GM23338 (cell line): Measurements from ENCODE around the gene ARCN1. TPM values are rescaled to one million over a fixed set of nuclear protein-coding genes. Genes with fewer than 3 reads are reported as not detected.

Experiments used
- ATAC-seq: fragments of 200-7000 bp; cut with Tn5 transposase; 3 replicates; pipeline ENCODE4 v1.9.1; 2020
- DNase-seq: peaks from one replicate; pipeline ENCODE4 v3.0.0-alpha.2; 2015; ENCODE audit warnings: low spot score
- H2AFZ ChIP-seq: fragments of 200-600 bp; sonication (generic); 2 replicates; pipeline ENCODE4 v1.8.0; 2016; ENCODE audit warnings: antibody characterized with exemption, mild to moderate bottlenecking, moderate library complexity
- H3F3A ChIP-seq: fragments of 200-600 bp; sonication (generic); replicated peaks from 2 replicates; pipeline ENCODE4 v1.8.0; 2017; ENCODE audit warnings: antibody characterized with exemption, mixed run types, low read depth
- H3K27ac ChIP-seq: fragments of 200-600 bp; sonication (generic); 2 replicates; pipeline ENCODE4 v1.6.1; 2016; ENCODE audit warnings: low read depth
- H3K27me3 ChIP-seq: fragments of 200-600 bp; sonication (generic); 2 replicates; pipeline ENCODE4 v1.8.0; 2016; ENCODE audit warnings: mild to moderate bottlenecking, mixed run types, moderate library complexity; ENCODE audit not compliant: insufficient read depth
- H3K36me3 ChIP-seq: fragments of 200-600 bp; sonication (generic); 2 replicates; pipeline ENCODE4 v1.8.0; 2016; ENCODE audit warnings: mild to moderate bottlenecking; ENCODE audit not compliant: insufficient read depth
- H3K4me1 ChIP-seq: fragments of 200-600 bp; sonication (generic); 2 replicates; pipeline ENCODE4 v1.8.0; 2016; ENCODE audit warnings: mild to moderate bottlenecking, moderate library complexity; ENCODE audit not compliant: insufficient read depth
- H3K4me2 ChIP-seq: fragments of 200-600 bp; sonication (generic); 2 replicates; pipeline ENCODE4 v1.7.1; 2017; ENCODE audit warnings: mixed run types
- H3K4me3 ChIP-seq: fragments of 200-600 bp; sonication (generic); 2 replicates; pipeline ENCODE4 v1.6.1; 2016; ENCODE audit warnings: mixed run types
- H3K79me2 ChIP-seq: fragments of 200-600 bp; sonication (generic); replicated peaks from 2 replicates; pipeline ENCODE4 v1.8.0; 2017; ENCODE audit warnings: mild to moderate bottlenecking; ENCODE audit not compliant: insufficient read depth
- H3K9me2 ChIP-seq: fragments of 200-600 bp; sonication (generic); 2 replicates; pipeline ENCODE4 v1.8.0; 2017; ENCODE audit not compliant: insufficient read depth
- H4K20me1 ChIP-seq: fragments of 200-600 bp; sonication (generic); replicated peaks from 2 replicates; pipeline ENCODE4 v1.8.0; 2017; ENCODE audit warnings: mild to moderate bottlenecking; ENCODE audit not compliant: insufficient read depth
- H3K27ac Mint-ChIP-seq: 2 replicates; pipeline ENCODE4 v1.8.0; 2020; ENCODE audit warnings: inconsistent platforms, mild to moderate bottlenecking, moderate library complexity, mixed read lengths
- H3K27me3 Mint-ChIP-seq: 3 replicates; pipeline ENCODE4 v1.8.0; 2022; ENCODE audit warnings: low read depth, mild to moderate bottlenecking, moderate library complexity, mixed read lengths, inconsistent platforms; ENCODE audit not compliant: insufficient read depth, poor library complexity
- H3K36me3 Mint-ChIP-seq: 3 replicates; pipeline ENCODE4 v1.8.0; 2021; ENCODE audit warnings: low read depth, mild to moderate bottlenecking, inconsistent platforms, moderate library complexity, mixed read lengths
- H3K4me1 Mint-ChIP-seq: 3 replicates; pipeline ENCODE4 v1.8.0; 2020; ENCODE audit warnings: mild to moderate bottlenecking, inconsistent platforms, mixed read lengths
- H3K4me3 Mint-ChIP-seq: 3 replicates; pipeline ENCODE4 v1.8.0; 2021; ENCODE audit warnings: moderate library complexity, mild to moderate bottlenecking, inconsistent platforms, mixed read lengths
- H3K9me3 Mint-ChIP-seq: 3 replicates; pipeline ENCODE4 v1.8.0; 2020; ENCODE audit warnings: moderate library complexity, mild to moderate bottlenecking, inconsistent platforms, mixed read lengths
- CREB1 ChIP-seq: fragments of 250-450 bp; sonication (Bioruptor Pico); IDR thresholded peaks from 2 replicates; pipeline ENCODE4 v1.5.0; 2020; ENCODE audit warnings: low read depth, mild to moderate bottlenecking, moderate library complexity
- EZH2 ChIP-seq: fragments of 200-600 bp; sonication (generic); IDR thresholded peaks from one replicate; pipeline ENCODE4 v1.8.0; 2017; ENCODE audit warnings: antibody characterized with exemption, mild to moderate bottlenecking, low read depth; ENCODE audit not compliant: unreplicated experiment
- EZH2phosphoT487 ChIP-seq: fragments of 200-600 bp; sonication (generic); IDR thresholded peaks from one replicate; pipeline ENCODE4 v1.8.1; 2018; ENCODE audit warnings: antibody characterized with exemption; ENCODE audit not compliant: unreplicated experiment
- JUNB ChIP-seq: IDR thresholded peaks from one replicate; pipeline ENCODE4 v1.6.1; 2016; ENCODE audit warnings: antibody characterized with exemption; ENCODE audit not compliant: unreplicated experiment
- NANOG ChIP-seq: IDR thresholded peaks from 2 replicates; pipeline ENCODE4 v1.6.1; 2016; ENCODE audit warnings: antibody characterized with exemption, borderline replicate concordance
- POLR2AphosphoS5 ChIP-seq: IDR thresholded peaks from 2 replicates; pipeline ENCODE4 v1.6.1; 2016; ENCODE audit warnings: antibody characterized with exemption, low read depth
- STAT1 ChIP-seq: IDR thresholded peaks from one replicate; pipeline ENCODE4 v1.6.1; 2016; ENCODE audit warnings: antibody characterized with exemption; ENCODE audit not compliant: unreplicated experiment
- ZNF114 ChIP-seq: fragments of 250-450 bp; sonication (Bioruptor Pico); IDR thresholded peaks from 2 replicates; pipeline ENCODE4 v1.5.0; 2020; ENCODE audit warnings: mild to moderate bottlenecking, moderate library complexity
- ZNF331 ChIP-seq: fragments of 250-450 bp; sonication (Bioruptor Pico); IDR thresholded peaks from 2 replicates; pipeline ENCODE4 v1.5.0; 2020; ENCODE audit warnings: low read depth, mild to moderate bottlenecking, moderate library complexity
- polyA plus RNA-seq: library from polyadenylated mRNA; unstranded; fragments of >200 nt; fragmentation: Nextera tagmentation; extraction: Ambion mirVana; gene quantifications from 2 replicates; pipeline ENCODE4 v1.2.1, GENCODE V29; 2016
- total RNA-seq: library from RNA; depleted of rRNA; stranded (reverse); fragments of >200 nt; shearing (Covaris generic); gene quantifications from 2 replicates; pipeline ENCODE4 v1.2.3, GENCODE V29; 2014
- TF ChIP-seq, protein P1 (sequence below), 2 experiments: fragments of 200-600 bp in 1 of 2; sonication (generic) in 1 of 2; conservative IDR thresholded peaks; 2 replicates each; pipeline versions ENCODE4 v1.5.1 to v1.6.1; 2016 to 2017; ENCODE audit warnings: antibody characterized with exemption in 2 of 2, low read depth in 2 of 2, mild to moderate bottlenecking in 2 of 2, moderate library complexity in 1 of 2
- TF ChIP-seq, protein P2 (sequence below): IDR thresholded peaks from 2 replicates; pipeline ENCODE4 v1.6.1; 2016; ENCODE audit warnings: antibody characterized with exemption
- TF ChIP-seq, protein P3 (sequence below): fragments of 250-450 bp; sonication (Bioruptor Pico); IDR thresholded peaks from 2 replicates; pipeline ENCODE4 v1.5.0; 2020; ENCODE audit warnings: mild to moderate bottlenecking, moderate library complexity
- TF ChIP-seq, protein P4 (sequence below): IDR thresholded peaks from one replicate; pipeline ENCODE4 v1.6.1; 2018; ENCODE audit warnings: antibody characterized with exemption; ENCODE audit not compliant: unreplicated experiment

Gene ARCN1
- total and polyA plus RNA-seq, 2 experiments from 2014 or later = 79.9 to 106 TPM

DNA sequence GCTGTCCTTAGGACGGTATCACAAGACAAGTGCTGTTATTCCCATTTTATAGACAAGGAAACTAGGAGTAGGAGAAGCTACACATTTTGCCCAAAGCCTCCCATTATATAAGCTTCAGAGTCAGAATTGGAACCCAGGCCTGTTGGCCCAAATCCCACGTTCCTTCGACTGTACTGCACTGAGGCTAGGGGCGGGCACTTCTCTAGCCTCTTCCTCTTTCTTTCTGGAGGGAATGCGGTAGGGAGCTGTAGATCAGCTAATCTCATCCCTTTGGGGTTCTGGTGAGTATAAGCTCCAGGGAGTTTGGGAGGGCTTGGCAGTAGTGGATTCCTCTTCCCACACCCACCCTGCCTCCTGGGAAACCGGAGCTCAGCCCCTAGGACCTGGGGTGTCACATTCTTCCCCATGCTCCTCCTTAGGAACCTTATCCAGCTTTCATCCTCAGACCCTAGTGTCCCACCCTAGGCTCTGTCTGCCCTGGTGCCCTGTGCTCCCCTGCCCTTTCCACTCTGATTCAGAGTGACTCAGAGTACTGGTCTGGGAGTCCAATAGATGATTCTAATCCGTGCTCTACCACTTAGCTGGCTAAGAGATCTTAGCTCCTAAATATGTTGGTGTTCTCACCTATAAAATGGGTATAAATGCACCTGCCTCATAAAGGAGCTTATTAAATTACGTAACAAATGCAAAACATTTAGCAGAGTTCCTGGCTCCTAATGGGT is 64.5 kb downstream of the ARCN1 start:
- H4K20me1 ChIP-seq = peaks cover 7% of the 10 kb centered on the region
- no peaks in the 10 kb centered on the region for H3K27me3 ChIP-seq
- TF ChIP-seq ZNF331 (CRISPR knock-in tag) (no peak), CREB1 (no peak), NANOG (no peak), STAT1 (no peak), POLR2AphosphoS5 (no peak), EZH2phosphoT487 (no peak), EZH2 (no peak), ZNF114 (CRISPR knock-in tag) (no peak), JUNB (no peak)
- TF ChIP-seq, protein P1, sequence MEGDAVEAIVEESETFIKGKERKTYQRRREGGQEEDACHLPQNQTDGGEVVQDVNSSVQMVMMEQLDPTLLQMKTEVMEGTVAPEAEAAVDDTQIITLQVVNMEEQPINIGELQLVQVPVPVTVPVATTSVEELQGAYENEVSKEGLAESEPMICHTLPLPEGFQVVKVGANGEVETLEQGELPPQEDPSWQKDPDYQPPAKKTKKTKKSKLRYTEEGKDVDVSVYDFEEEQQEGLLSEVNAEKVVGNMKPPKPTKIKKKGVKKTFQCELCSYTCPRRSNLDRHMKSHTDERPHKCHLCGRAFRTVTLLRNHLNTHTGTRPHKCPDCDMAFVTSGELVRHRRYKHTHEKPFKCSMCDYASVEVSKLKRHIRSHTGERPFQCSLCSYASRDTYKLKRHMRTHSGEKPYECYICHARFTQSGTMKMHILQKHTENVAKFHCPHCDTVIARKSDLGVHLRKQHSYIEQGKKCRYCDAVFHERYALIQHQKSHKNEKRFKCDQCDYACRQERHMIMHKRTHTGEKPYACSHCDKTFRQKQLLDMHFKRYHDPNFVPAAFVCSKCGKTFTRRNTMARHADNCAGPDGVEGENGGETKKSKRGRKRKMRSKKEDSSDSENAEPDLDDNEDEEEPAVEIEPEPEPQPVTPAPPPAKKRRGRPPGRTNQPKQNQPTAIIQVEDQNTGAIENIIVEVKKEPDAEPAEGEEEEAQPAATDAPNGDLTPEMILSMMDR (conservative IDR thresholded peaks at IDR 0.05; ENCODE audit: low read depth in 2 of 2) = no peak
- TF ChIP-seq, protein P2, sequence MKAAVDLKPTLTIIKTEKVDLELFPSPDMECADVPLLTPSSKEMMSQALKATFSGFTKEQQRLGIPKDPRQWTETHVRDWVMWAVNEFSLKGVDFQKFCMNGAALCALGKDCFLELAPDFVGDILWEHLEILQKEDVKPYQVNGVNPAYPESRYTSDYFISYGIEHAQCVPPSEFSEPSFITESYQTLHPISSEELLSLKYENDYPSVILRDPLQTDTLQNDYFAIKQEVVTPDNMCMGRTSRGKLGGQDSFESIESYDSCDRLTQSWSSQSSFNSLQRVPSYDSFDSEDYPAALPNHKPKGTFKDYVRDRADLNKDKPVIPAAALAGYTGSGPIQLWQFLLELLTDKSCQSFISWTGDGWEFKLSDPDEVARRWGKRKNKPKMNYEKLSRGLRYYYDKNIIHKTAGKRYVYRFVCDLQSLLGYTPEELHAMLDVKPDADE = no peak
- TF ChIP-seq, protein P3, sequence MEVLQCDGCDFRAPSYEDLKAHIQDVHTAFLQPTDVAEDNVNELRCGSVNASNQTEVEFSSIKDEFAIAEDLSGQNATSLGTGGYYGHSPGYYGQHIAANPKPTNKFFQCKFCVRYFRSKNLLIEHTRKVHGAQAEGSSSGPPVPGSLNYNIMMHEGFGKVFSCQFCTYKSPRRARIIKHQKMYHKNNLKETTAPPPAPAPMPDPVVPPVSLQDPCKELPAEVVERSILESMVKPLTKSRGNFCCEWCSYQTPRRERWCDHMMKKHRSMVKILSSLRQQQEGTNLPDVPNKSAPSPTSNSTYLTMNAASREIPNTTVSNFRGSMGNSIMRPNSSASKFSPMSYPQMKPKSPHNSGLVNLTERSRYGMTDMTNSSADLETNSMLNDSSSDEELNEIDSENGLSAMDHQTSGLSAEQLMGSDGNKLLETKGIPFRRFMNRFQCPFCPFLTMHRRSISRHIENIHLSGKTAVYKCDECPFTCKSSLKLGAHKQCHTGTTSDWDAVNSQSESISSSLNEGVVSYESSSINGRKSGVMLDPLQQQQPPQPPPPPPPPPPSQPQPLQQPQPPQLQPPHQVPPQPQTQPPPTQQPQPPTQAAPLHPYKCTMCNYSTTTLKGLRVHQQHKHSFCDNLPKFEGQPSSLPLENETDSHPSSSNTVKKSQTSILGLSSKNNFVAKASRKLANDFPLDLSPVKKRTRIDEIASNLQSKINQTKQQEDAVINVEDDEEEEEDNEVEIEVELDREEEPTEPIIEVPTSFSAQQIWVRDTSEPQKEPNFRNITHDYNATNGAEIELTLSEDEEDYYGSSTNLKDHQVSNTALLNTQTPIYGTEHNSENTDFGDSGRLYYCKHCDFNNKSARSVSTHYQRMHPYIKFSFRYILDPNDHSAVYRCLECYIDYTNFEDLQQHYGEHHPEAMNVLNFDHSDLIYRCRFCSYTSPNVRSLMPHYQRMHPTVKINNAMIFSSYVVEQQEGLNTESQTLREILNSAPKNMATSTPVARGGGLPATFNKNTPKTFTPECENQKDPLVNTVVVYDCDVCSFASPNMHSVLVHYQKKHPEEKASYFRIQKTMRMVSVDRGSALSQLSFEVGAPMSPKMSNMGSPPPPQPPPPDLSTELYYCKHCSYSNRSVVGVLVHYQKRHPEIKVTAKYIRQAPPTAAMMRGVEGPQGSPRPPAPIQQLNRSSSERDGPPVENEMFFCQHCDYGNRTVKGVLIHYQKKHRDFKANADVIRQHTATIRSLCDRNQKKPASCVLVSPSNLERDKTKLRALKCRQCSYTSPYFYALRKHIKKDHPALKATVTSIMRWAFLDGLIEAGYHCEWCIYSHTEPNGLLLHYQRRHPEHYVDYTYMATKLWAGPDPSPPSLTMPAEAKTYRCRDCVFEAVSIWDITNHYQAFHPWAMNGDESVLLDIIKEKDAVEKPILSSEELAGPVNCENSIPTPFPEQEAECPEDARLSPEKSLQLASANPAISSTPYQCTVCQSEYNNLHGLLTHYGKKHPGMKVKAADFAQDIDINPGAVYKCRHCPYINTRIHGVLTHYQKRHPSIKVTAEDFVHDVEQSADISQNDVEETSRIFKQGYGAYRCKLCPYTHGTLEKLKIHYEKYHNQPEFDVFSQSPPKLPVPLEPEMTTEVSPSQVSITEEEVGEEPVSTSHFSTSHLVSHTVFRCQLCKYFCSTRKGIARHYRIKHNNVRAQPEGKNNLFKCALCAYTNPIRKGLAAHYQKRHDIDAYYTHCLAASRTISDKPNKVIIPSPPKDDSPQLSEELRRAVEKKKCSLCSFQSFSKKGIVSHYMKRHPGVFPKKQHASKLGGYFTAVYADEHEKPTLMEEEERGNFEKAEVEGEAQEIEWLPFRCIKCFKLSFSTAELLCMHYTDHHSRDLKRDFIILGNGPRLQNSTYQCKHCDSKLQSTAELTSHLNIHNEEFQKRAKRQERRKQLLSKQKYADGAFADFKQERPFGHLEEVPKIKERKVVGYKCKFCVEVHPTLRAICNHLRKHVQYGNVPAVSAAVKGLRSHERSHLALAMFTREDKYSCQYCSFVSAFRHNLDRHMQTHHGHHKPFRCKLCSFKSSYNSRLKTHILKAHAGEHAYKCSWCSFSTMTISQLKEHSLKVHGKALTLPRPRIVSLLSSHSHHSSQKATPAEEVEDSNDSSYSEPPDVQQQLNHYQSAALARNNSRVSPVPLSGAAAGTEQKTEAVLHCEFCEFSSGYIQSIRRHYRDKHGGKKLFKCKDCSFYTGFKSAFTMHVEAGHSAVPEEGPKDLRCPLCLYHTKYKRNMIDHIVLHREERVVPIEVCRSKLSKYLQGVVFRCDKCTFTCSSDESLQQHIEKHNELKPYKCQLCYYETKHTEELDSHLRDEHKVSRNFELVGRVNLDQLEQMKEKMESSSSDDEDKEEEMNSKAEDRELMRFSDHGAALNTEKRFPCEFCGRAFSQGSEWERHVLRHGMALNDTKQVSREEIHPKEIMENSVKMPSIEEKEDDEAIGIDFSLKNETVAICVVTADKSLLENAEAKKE = no peak
- TF ChIP-seq, protein P4, sequence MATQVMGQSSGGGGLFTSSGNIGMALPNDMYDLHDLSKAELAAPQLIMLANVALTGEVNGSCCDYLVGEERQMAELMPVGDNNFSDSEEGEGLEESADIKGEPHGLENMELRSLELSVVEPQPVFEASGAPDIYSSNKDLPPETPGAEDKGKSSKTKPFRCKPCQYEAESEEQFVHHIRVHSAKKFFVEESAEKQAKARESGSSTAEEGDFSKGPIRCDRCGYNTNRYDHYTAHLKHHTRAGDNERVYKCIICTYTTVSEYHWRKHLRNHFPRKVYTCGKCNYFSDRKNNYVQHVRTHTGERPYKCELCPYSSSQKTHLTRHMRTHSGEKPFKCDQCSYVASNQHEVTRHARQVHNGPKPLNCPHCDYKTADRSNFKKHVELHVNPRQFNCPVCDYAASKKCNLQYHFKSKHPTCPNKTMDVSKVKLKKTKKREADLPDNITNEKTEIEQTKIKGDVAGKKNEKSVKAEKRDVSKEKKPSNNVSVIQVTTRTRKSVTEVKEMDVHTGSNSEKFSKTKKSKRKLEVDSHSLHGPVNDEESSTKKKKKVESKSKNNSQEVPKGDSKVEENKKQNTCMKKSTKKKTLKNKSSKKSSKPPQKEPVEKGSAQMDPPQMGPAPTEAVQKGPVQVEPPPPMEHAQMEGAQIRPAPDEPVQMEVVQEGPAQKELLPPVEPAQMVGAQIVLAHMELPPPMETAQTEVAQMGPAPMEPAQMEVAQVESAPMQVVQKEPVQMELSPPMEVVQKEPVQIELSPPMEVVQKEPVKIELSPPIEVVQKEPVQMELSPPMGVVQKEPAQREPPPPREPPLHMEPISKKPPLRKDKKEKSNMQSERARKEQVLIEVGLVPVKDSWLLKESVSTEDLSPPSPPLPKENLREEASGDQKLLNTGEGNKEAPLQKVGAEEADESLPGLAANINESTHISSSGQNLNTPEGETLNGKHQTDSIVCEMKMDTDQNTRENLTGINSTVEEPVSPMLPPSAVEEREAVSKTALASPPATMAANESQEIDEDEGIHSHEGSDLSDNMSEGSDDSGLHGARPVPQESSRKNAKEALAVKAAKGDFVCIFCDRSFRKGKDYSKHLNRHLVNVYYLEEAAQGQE = no peak
- H3K4me1 Mint-ChIP-seq = peaks cover 28% of the 10 kb centered on the region
- H3K4me3 Mint-ChIP-seq = peak overlapping the region; percentile 79; the same call in 1 of the 3 replicates
- H2AFZ ChIP-seq = no peak overlapping the region
- peaks cover 34% of the 10 kb centered on the region for H3K36me3 Mint-ChIP-seq
- 0 out of 2 replicates have a peak, but pooled peaks cover 3% of the 10 kb centered on the region for H3K79me2 ChIP-seq
- no peak overlapping the region for H3K4me2 ChIP-seq
- H3F3A ChIP-seq = peaks cover 21% of the 10 kb centered on the region
- H3K4me1 ChIP-seq = peaks cover 22% of the 10 kb centered on the region
- peaks cover 8% of the 10 kb centered on the region; the same call in 1 of the 2 replicates for H3K36me3 ChIP-seq
- H3K27me3 Mint-ChIP-seq = peaks cover 25% of the 10 kb centered on the region
- no peak overlapping the region for H3K27ac ChIP-seq
- no peak overlapping the region for H3K27ac Mint-ChIP-seq
- no peak overlapping the region for H3K4me3 ChIP-seq
- no peak for DNase-seq
- no peak for ATAC-seq
- no peaks in the 10 kb centered on the region for H3K9me3 Mint-ChIP-seq
- H3K9me2 ChIP-seq = no peaks in the 10 kb centered on the region
